HEK293 (cell line): ENCODE results near the gene BRINP2.

Source experiments
- CTCF ChIA-PET: fragments of 350-600 bp; formaldehyde crosslinking; extraction: SDS; loops from one replicate; lab custom pipeline; 2021; ENCODE audit warnings: antibody characterized with exemption; lab: Yijun Ruan, JAX
- POLR2A ChIA-PET: fragments of 300-600 bp; formaldehyde crosslinking; extraction: SDS; loops from one replicate; lab custom pipeline; 2020; ENCODE audit warnings: antibody characterized with exemption, inconsistent platforms; lab: Yijun Ruan, JAX
- H3K27ac ChIP-seq: fragments of 200-500 bp; sonication (Bioruptor generic); 2 replicates; pipeline ENCODE4 v1.5.1; 2014; ENCODE audit warnings: low read depth, low read length, control low read depth, inconsistent platforms; ENCODE audit errors: extremely low read depth
- H3K36me3 ChIP-seq, 2 experiments: fragments of 200-500 bp in 1 of 2; sonication (Bioruptor generic) in 1 of 2; 1 replicate in 1 of 2; 2 replicates in 1 of 2; pipeline ENCODE4 v1.5.1; 2014 to 2017; ENCODE audit warnings: inconsistent platforms in 2 of 2, low read length in 2 of 2; ENCODE audit not compliant: control insufficient read depth in 2 of 2, insufficient read depth in 1 of 2
- H3K4me1 ChIP-seq: fragments of 200-500 bp; sonication (Bioruptor generic); 2 replicates; pipeline ENCODE4 v1.5.1; 2014; ENCODE audit warnings: mild to moderate bottlenecking, low read length, inconsistent platforms; ENCODE audit not compliant: control insufficient read depth, insufficient read depth
- H3K4me3 ChIP-seq: 2 replicates; pipeline ENCODE4 v1.5.1; 2011; ENCODE audit warnings: low read depth, mild to moderate bottlenecking, control low read depth, low read length, moderate library complexity
- H3K9me3 ChIP-seq: fragments of 200-500 bp; sonication (Bioruptor generic); 2 replicates; pipeline ENCODE4 v1.5.1; 2014; ENCODE audit warnings: low read depth, low read length, inconsistent platforms; ENCODE audit not compliant: control insufficient read depth, insufficient read depth
- PRDM6 ChIP-seq: fragments of 450-650 bp; formaldehyde crosslinking; IDR thresholded peaks from 2 replicates; pipeline ENCODE4 v1.5.1; 2017; ENCODE audit warnings: missing biosample characterization, missing genetic modification characterization
- SETDB1 ChIP-seq: IDR thresholded peaks from one replicate; pipeline ENCODE4 v1.6.1; 2017; ENCODE audit warnings: mild to moderate bottlenecking, low read length, moderate library complexity, mixed read lengths; ENCODE audit not compliant: insufficient read length
- SP3 ChIP-seq: fragments of 450-650 bp; formaldehyde crosslinking; IDR thresholded peaks from 2 replicates; pipeline ENCODE4 v1.5.1; 2016; ENCODE audit warnings: missing biosample characterization, missing genetic modification characterization
- SP7 ChIP-seq: fragments of 450-650 bp; formaldehyde crosslinking; IDR thresholded peaks from 2 replicates; pipeline ENCODE4 v1.5.1; 2016; ENCODE audit warnings: missing biosample characterization, missing genetic modification characterization
- TCF7L2 ChIP-seq: IDR thresholded peaks from 2 replicates; pipeline ENCODE4 v1.6.1; 2011; ENCODE audit warnings: low read depth, mild to moderate bottlenecking, inconsistent platforms, low read length, moderate library complexity, borderline replicate concordance
- YY2 ChIP-seq: fragments of 450-650 bp; formaldehyde crosslinking; IDR thresholded peaks from 2 replicates; pipeline ENCODE4 v1.5.1; 2016; ENCODE audit warnings: missing biosample characterization, missing genetic modification characterization
- ZNF114 ChIP-seq: fragments of 450-650 bp; formaldehyde crosslinking; IDR thresholded peaks from 2 replicates; pipeline ENCODE4 v1.5.0; 2017; ENCODE audit warnings: missing biosample characterization, missing genetic modification characterization
- ZNF140 ChIP-seq: fragments of 450-650 bp; formaldehyde crosslinking; IDR thresholded peaks from 2 replicates; pipeline ENCODE4 v1.5.1; 2016; ENCODE audit warnings: missing biosample characterization, missing genetic modification characterization
- ZNF16 ChIP-seq: fragments of 450-650 bp; formaldehyde crosslinking; IDR thresholded peaks from 2 replicates; pipeline ENCODE4 v1.5.1; 2016; ENCODE audit warnings: low read depth, missing biosample characterization, missing genetic modification characterization
- ZNF174 ChIP-seq: fragments of 450-650 bp; formaldehyde crosslinking; IDR thresholded peaks from 2 replicates; pipeline ENCODE4 v1.5.0; 2017; ENCODE audit warnings: missing biosample characterization, mild to moderate bottlenecking, missing genetic modification characterization
- ZNF19 ChIP-seq: fragments of 450-650 bp; formaldehyde crosslinking; IDR thresholded peaks from 2 replicates; pipeline ENCODE4; 2016; ENCODE audit warnings: missing biosample characterization, missing genetic modification characterization, low read depth
- ZNF223 ChIP-seq: fragments of 450-650 bp; formaldehyde crosslinking; IDR thresholded peaks from 2 replicates; pipeline ENCODE4 v1.5.1; 2016; ENCODE audit warnings: missing biosample characterization, missing genetic modification characterization
- ZNF23 ChIP-seq: fragments of 450-650 bp; formaldehyde crosslinking; IDR thresholded peaks from 2 replicates; pipeline ENCODE4 v1.5.1; 2016; ENCODE audit warnings: missing biosample characterization, missing genetic modification characterization, borderline replicate concordance
- ZNF280D ChIP-seq: fragments of 450-650 bp; formaldehyde crosslinking; IDR thresholded peaks from 2 replicates; pipeline ENCODE4 v1.5.1; 2016; ENCODE audit warnings: missing biosample characterization, missing genetic modification characterization
- ZNF302 ChIP-seq: fragments of 450-650 bp; formaldehyde crosslinking; IDR thresholded peaks from 2 replicates; pipeline ENCODE4 v1.5.1; 2016; ENCODE audit warnings: missing biosample characterization, missing genetic modification characterization, low read depth
- ZNF548 ChIP-seq: fragments of 450-650 bp; formaldehyde crosslinking; IDR thresholded peaks from 2 replicates; pipeline ENCODE4 v1.5.1; 2016; ENCODE audit warnings: missing biosample characterization, missing genetic modification characterization
- ZNF610 ChIP-seq: fragments of 450-650 bp; formaldehyde crosslinking; IDR thresholded peaks from 2 replicates; pipeline ENCODE4 v1.5.1; 2016; ENCODE audit warnings: missing biosample characterization, missing genetic modification characterization, borderline replicate concordance
- ZNF626 ChIP-seq: fragments of 450-650 bp; sonication (Bioruptor Pico); formaldehyde crosslinking; IDR thresholded peaks from 2 replicates; pipeline ENCODE4 v1.5.1; 2018; ENCODE audit warnings: missing biosample characterization, missing genetic modification characterization, inconsistent platforms
- ZNF660 ChIP-seq: fragments of 450-650 bp; IDR thresholded peaks from 2 replicates; pipeline ENCODE4 v1.5.1; 2018; ENCODE audit warnings: missing biosample characterization, mild to moderate bottlenecking, missing genetic modification characterization
- ZNF670 ChIP-seq: fragments of 450-650 bp; formaldehyde crosslinking; IDR thresholded peaks from 2 replicates; pipeline ENCODE4 v1.5.1; 2016; ENCODE audit warnings: missing biosample characterization, missing genetic modification characterization, low read depth
- ZNF747 ChIP-seq: fragments of 450-650 bp; formaldehyde crosslinking; IDR thresholded peaks from 2 replicates; pipeline ENCODE4 v1.5.1; 2016; ENCODE audit warnings: missing biosample characterization, missing genetic modification characterization
- TF ChIP-seq, protein P1 (sequence below): fragments of 450-650 bp; formaldehyde crosslinking; IDR thresholded peaks from 2 replicates; pipeline ENCODE4 v1.5.1; 2016; ENCODE audit warnings: missing biosample characterization, missing genetic modification characterization
- TF ChIP-seq, protein P2 (sequence below): IDR thresholded peaks from 2 replicates; pipeline ENCODE4 v1.6.1; 2011; ENCODE audit warnings: mild to moderate bottlenecking, low read depth, low read length, borderline replicate concordance

Gene BRINP2

DNA sequence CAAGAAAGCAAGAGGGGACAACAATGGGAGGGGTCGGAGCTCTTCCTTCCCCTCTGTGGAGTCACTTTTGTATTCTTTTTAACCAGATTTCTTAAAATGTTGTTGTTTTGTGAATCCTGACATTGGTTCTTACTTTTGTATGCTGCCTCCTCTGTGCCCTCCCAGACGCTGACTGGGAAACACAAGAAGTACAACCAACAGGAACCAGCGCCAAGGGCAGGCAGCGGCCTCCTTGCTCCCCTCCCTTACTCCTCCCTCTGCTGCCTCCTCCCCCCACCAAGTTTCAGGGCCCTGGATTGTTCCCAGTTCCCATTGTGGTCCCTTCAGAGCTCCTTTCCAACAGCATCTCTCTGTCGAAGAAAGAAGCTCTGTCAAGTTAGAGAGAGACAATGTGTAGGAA is 111.1 kb downstream of the BRINP2 start:
- no peaks in the 10 kb centered on the region for H3K9me3 ChIP-seq
- no peaks in the 10 kb centered on the region for H3K36me3 ChIP-seq
- H3K27ac ChIP-seq: no peak overlapping the region
- CTCF ChIA-PET: no interaction called here
- no peak overlapping the region for H3K4me3 ChIP-seq
- no peaks in the 10 kb centered on the region for H3K4me1 ChIP-seq
- POLR2A ChIA-PET: no interaction called here
- TF ChIP-seq ZNF626 (no peak), ZNF747 (no peak), SP3 (no peak), ZNF23 (tag by site-specific recombination) (no peak), ZNF114 (tag by site-specific recombination) (no peak)

DNA sequence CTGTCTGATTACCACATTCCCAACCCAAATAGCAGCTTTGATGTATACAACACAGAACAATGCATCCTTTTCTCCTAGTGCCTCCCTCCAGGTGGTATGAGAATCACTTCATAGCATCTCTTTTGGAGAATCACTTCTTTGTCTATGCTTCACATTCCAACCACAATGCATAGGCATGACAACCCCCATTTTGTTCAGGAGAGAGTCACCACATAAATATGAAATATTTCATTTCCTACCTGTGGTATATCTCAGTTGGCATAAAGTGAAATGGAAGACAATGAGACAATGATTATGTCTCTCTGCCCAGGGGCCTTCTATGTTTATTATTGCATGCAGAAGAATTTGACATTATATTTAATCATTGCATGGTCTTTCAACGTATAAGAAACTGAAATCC is 112.2 kb downstream of the BRINP2 start:
- H3K9me3 ChIP-seq: no peaks in the 10 kb centered on the region
- no peaks in the 10 kb centered on the region for H3K36me3 ChIP-seq
- POLR2A ChIA-PET: no interaction called here
- no peak overlapping the region for H3K4me3 ChIP-seq
- TF ChIP-seq ZNF548 (tag by site-specific recombination): no peak
- no peak for TF ChIP-seq ZNF16 (tag by site-specific recombination)
- TF ChIP-seq ZNF174 (tag by site-specific recombination): no peak
- TF ChIP-seq, protein P1, sequence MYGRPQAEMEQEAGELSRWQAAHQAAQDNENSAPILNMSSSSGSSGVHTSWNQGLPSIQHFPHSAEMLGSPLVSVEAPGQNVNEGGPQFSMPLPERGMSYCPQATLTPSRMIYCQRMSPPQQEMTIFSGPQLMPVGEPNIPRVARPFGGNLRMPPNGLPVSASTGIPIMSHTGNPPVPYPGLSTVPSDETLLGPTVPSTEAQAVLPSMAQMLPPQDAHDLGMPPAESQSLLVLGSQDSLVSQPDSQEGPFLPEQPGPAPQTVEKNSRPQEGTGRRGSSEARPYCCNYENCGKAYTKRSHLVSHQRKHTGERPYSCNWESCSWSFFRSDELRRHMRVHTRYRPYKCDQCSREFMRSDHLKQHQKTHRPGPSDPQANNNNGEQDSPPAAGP (tag by site-specific recombination): no peak
- no peak for TF ChIP-seq ZNF610
- TF ChIP-seq TCF7L2: no peak
- TF ChIP-seq ZNF140 (tag by site-specific recombination): no peak
- TF ChIP-seq ZNF670 (tag by site-specific recombination): no peak
- TF ChIP-seq ZNF280D: no peak
- no peak for TF ChIP-seq ZNF223 (tag by site-specific recombination)
- TF ChIP-seq ZNF302 (tag by site-specific recombination): no peak
- no peak for TF ChIP-seq ZNF19 (tag by site-specific recombination)
- no peak for TF ChIP-seq YY2 (tag by site-specific recombination)
- TF ChIP-seq, protein P2, sequence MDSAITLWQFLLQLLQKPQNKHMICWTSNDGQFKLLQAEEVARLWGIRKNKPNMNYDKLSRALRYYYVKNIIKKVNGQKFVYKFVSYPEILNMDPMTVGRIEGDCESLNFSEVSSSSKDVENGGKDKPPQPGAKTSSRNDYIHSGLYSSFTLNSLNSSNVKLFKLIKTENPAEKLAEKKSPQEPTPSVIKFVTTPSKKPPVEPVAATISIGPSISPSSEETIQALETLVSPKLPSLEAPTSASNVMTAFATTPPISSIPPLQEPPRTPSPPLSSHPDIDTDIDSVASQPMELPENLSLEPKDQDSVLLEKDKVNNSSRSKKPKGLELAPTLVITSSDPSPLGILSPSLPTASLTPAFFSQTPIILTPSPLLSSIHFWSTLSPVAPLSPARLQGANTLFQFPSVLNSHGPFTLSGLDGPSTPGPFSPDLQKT: no peak
- TF ChIP-seq SETDB1: no peak
- no peak for TF ChIP-seq PRDM6 (tag by site-specific recombination)
- no peak for TF ChIP-seq SP7 (tag by site-specific recombination)
- no peak for TF ChIP-seq ZNF660 (tag by site-specific recombination)
- TF ChIP-seq, all 188 proteins: peak for 0
- H3K4me1 ChIP-seq: no peaks in the 10 kb centered on the region
- CTCF ChIA-PET: no interaction called here
- H3K27ac ChIP-seq: no peak overlapping the region
